Suprapubic skin (tissue), 4 donors: ENCODE results near the gene NPC1L1. TPM values are rescaled to one million over a fixed set of nuclear protein-coding genes. Genes with fewer than 3 reads are reported as not detected.

ENCODE experiments used
- DNase-seq, 2 donors: peaks; one replicate each; pipeline ENCODE4 v3.0.0-alpha.2; 2019; ENCODE audit warnings: low spot score in 2 of 2
- H3K27ac ChIP-seq: fragments of 200-600 bp; sonication (generic); one replicate; pipeline ENCODE4 v1.5.1; 2019
- H3K27me3 ChIP-seq: fragments of 200-600 bp; sonication (generic); one replicate; pipeline ENCODE4 v1.5.1; 2019
- H3K36me3 ChIP-seq: fragments of 200-600 bp; sonication (generic); one replicate; pipeline ENCODE4 v1.5.1; 2019
- H3K4me1 ChIP-seq: fragments of 200-600 bp; sonication (generic); one replicate; pipeline ENCODE4 v1.5.1; 2019
- H3K4me3 ChIP-seq: fragments of 200-600 bp; sonication (generic); one replicate; pipeline ENCODE4 v1.5.1; 2019; ENCODE audit warnings: mild to moderate bottlenecking
- H3K9me3 ChIP-seq: fragments of 200-600 bp; sonication (generic); one replicate; pipeline ENCODE4 v1.5.1; 2019
- EP300 ChIP-seq: sonication (generic); formaldehyde crosslinking; IDR thresholded peaks from one replicate; pipeline ENCODE4 v1.6.1; 2017; ENCODE audit warnings: antibody characterized with exemption
- POLR2A ChIP-seq, 2 donors: fragments of 450-650 bp; IDR thresholded peaks; one replicate each; pipeline ENCODE4 v1.6.1; 2017; ENCODE audit warnings: antibody characterized with exemption in 2 of 2, mild to moderate bottlenecking in 2 of 2, moderate library complexity in 2 of 2
- POLR2AphosphoS5 ChIP-seq, 3 donors: sonication (generic); formaldehyde crosslinking; IDR thresholded peaks; one replicate each; pipeline ENCODE4 v1.6.1; 2017; ENCODE audit warnings: antibody characterized with exemption in 3 of 3
- WGBS: methylation state at CpG from one replicate; pipeline ENCODE4 v1.1.5; 2018; 5-methylcytosine and 5-hydroxymethylcytosine counted together
- total RNA-seq, 4 donors: library from RNA; depleted of rRNA; stranded (reverse); fragments of >200 nt; gene quantifications; one replicate each; pipeline ENCODE4 v1.1.0, GENCODE V29; 2016
- TF ChIP-seq, protein P1 (sequence below), 2 donors: fragments of 200-600 bp in 1 of 2; fragments of 450-650 bp in 1 of 2; sonication (generic) in 1 of 2; IDR thresholded peaks; one replicate each; pipeline ENCODE4 v1.5.1; 2016 to 2019; ENCODE audit warnings: antibody characterized with exemption in 2 of 2, mild to moderate bottlenecking in 1 of 2, moderate library complexity in 1 of 2

The NPC1L1 gene
- total RNA-seq, 4 donors from 2014 or later, result 0.24 TPM; not detected in 3

- WGBS, result 78% methylated on average over 3 of the region's 8 CpGs
Observed at GRCh38 chr7:44533301-44534055, 7.7 kb downstream of the NPC1L1 start.

DNA sequence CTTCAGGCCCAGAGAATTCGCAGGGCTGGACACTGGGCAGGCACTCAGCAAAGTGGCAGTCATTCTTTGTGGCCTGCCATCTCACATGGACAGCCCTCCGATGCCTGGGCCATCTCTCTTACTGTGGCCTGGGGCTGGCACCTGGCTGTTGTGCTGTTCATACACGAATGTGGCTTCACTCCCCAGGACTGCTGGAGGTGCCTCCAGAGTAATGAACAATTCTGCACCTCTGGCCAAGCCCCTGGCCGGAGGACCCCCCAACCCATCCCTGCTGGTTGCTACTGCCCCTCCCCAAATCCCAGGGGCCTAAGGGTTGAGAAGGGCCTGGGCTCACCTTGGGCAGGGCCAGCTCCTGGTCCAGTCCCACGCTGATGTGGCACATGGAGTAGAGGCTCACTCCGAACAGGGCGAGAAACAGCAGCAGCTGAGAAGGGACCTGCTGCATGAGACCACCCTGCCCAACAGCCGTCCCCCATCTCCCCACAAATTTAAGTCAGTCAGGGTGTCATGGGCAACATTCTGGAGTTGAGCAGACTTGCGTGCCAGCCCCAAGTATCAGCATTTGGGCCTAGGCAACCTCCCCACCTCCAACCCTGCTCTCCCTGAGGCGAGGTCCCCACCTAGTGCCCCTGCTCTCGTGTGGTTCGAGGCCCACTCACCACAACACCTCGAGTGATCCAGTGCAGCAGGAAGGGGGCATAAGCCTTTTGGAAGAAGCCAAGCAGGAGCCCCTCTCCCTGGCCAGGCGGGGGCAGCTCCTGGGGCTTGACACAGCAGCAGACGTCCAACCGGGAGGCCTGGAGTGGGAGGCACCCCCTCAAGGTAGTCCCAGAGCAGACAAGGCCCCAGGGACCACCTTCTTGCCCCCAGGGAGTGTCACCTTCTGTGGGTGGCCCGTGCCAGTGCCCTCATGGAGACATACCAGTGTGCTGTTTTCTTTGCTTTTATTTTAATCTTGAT, 9.4 kb downstream of the NPC1L1 start:
- no peaks in the 10 kb centered on the region for H3K36me3 ChIP-seq
- H3K27ac ChIP-seq, result no peak overlapping the region
- H3K4me3 ChIP-seq, result no peak overlapping the region
- peaks cover 1% of the 10 kb centered on the region for H3K9me3 ChIP-seq
- TF ChIP-seq, protein P1, sequence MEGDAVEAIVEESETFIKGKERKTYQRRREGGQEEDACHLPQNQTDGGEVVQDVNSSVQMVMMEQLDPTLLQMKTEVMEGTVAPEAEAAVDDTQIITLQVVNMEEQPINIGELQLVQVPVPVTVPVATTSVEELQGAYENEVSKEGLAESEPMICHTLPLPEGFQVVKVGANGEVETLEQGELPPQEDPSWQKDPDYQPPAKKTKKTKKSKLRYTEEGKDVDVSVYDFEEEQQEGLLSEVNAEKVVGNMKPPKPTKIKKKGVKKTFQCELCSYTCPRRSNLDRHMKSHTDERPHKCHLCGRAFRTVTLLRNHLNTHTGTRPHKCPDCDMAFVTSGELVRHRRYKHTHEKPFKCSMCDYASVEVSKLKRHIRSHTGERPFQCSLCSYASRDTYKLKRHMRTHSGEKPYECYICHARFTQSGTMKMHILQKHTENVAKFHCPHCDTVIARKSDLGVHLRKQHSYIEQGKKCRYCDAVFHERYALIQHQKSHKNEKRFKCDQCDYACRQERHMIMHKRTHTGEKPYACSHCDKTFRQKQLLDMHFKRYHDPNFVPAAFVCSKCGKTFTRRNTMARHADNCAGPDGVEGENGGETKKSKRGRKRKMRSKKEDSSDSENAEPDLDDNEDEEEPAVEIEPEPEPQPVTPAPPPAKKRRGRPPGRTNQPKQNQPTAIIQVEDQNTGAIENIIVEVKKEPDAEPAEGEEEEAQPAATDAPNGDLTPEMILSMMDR (IDR thresholded peaks at IDR 0.05), result no peak
- TF ChIP-seq POLR2AphosphoS5 (IDR thresholded peaks at IDR 0.05), result no peak
- TF ChIP-seq EP300, result no peak
- no peak for TF ChIP-seq POLR2A (IDR thresholded peaks at IDR 0.05)
- H3K4me1 ChIP-seq, result no peaks in the 10 kb centered on the region
- WGBS, result 81% methylated on average over 8 of the region's 17 CpGs
- no peak for DNase-seq
- H3K27me3 ChIP-seq, result no peaks in the 10 kb centered on the region

More at GRCh38 chr7:44533301-44534055, 7.7 kb downstream of the NPC1L1 start:
- H3K27ac ChIP-seq, result no peak overlapping the region
- H3K36me3 ChIP-seq, result no peaks in the 10 kb centered on the region
- no peaks in the 10 kb centered on the region for H3K4me1 ChIP-seq
- no peak overlapping the region for H3K4me3 ChIP-seq
- no peaks in the 10 kb centered on the region for H3K27me3 ChIP-seq
- no peak for TF ChIP-seq EP300
- DNase-seq, result no peak
- no peaks in the 10 kb centered on the region for H3K9me3 ChIP-seq

GRCh38 chr7:44530990-44531389, 10.1 kb downstream of the NPC1L1 start:
- Histone ChIP-seq H3K4me3 (no peak overlapping the region), H3K4me1 (no peaks in the 10 kb centered on the region), H3K27ac (no peak overlapping the region), H3K27me3 (no peaks in the 10 kb centered on the region), H3K9me3 (peaks cover 7% of the 10 kb centered on the region), H3K36me3 (no peaks in the 10 kb centered on the region)
- DNase-seq, result no peak
- TF ChIP-seq, protein P1 (IDR thresholded peaks at IDR 0.05), result no peak
- TF ChIP-seq POLR2AphosphoS5 (IDR thresholded peaks at IDR 0.05), result no peak
- TF ChIP-seq EP300, result no peak
- no peak for TF ChIP-seq POLR2A (IDR thresholded peaks at IDR 0.05)
- 66% methylated on average over 10 of the region's 10 CpGs for WGBS

DNA sequence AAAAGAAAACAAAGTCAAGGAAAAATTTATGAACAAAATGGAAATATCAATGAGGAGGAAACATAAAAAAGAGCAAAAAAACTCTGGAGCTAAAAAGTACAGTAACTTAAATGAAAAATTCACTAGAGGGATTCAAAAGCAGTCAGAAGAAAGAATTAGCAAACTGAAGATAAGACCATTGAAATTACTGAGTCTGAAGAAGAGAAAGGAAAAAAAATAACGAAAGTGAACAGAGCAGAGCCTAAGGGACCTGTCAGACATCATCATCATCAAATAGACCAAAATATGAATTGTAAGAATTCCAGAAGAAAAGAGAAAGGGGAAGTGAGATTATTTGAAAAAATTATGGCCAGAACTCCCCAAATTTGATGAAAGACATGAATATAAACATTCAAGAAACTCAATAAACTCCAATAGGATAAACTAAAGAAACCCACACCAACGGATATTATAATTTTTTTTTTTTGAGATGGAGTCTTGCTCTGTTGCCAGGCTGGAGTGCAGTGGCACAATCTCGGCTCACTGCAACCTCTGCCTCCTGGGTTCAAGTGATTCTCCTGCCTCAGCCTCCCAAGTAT, 16.2 kb downstream of the NPC1L1 start:
- no peak overlapping the region for H3K27ac ChIP-seq
- no peaks in the 10 kb centered on the region for H3K27me3 ChIP-seq
- TF ChIP-seq EP300, result no peak
- TF ChIP-seq, protein P1 (IDR thresholded peaks at IDR 0.05), result no peak
- TF ChIP-seq POLR2A (IDR thresholded peaks at IDR 0.05), result no peak
- TF ChIP-seq POLR2AphosphoS5 (IDR thresholded peaks at IDR 0.05), result no peak
- no peak overlapping the region for H3K4me3 ChIP-seq
- no peak for DNase-seq
- H3K9me3 ChIP-seq, result peaks cover 15% of the 10 kb centered on the region
- no peaks in the 10 kb centered on the region for H3K4me1 ChIP-seq
- H3K36me3 ChIP-seq, result no peaks in the 10 kb centered on the region
- WGBS, result 81% methylated on average over 3 of the region's 3 CpGs

- no peak for DNase-seq
- Histone ChIP-seq H3K27ac (no peak overlapping the region), H3K36me3 (no peaks in the 10 kb centered on the region), H3K4me1 (no peaks in the 10 kb centered on the region), H3K9me3 (peaks cover 15% of the 10 kb centered on the region), H3K27me3 (no peaks in the 10 kb centered on the region), H3K4me3 (no peak overlapping the region)
- TF ChIP-seq EP300 (no peak), POLR2AphosphoS5 (IDR thresholded peaks at IDR 0.05) (no peak), POLR2A (IDR thresholded peaks at IDR 0.05) (no peak)
- TF ChIP-seq, protein P1 (IDR thresholded peaks at IDR 0.05), result no peak
- WGBS, result 82% methylated on average over 3 of the region's 3 CpGs
Observed at GRCh38 chr7:44522315-44522714, 18.8 kb downstream of the NPC1L1 start.
